Stimulated activated naive CD4-positive, alpha-beta T cell treated with Interleukin-2 at 50 U/mL for 16 hours (primary cell): Measurements from ENCODE around the gene PBX4.

Experiments
- DNase-seq: peaks from one replicate; lab custom pipeline; 2025; lab: John Stamatoyannopoulos, UW

The PBX4 gene

GRCh38 chr19:19525611-19526380, 92.7 kb downstream of the PBX4 start:
- DNase-seq: no peak

DNA sequence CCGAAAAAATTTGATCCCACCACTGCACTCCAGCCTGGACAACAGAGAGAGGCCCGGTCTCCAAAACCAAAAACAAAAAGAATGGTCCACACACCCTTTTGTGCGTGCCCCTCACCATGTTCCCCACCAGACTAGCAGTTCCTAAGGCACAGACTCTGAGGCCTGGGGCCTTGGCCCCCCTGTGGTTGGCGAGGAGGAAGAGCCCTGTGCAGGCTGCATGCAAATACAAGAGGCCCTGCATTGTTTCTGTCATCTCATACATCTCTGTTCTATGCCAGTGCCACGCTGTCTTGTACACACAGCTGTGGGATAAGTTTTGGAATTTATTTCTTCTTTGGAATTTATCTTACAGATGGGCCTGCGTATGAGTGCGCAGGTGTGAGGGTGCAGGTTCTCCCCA, 94.4 kb downstream of the PBX4 start:
- DNase-seq: no peak

DNA sequence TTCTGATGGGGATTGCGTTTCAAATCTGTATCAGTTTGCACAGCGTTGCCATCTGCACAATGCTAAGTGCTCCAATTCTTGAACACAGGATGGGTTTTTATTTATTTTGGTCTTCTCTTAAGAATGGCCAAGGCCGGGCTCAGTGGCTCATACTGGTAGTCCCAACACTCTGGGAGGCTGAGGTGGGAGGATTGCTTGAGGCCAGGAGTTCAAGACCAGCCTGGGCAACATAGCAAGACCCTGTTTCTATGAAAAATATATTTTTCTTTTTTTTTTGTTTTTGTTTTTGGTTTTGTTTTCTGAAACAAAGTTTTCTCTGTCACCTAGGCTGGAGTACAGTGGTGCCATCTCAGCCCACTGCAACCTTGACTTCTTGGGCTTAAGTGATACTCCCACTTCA, 95.3 kb downstream of the PBX4 start:
- DNase-seq: no peak

DNA sequence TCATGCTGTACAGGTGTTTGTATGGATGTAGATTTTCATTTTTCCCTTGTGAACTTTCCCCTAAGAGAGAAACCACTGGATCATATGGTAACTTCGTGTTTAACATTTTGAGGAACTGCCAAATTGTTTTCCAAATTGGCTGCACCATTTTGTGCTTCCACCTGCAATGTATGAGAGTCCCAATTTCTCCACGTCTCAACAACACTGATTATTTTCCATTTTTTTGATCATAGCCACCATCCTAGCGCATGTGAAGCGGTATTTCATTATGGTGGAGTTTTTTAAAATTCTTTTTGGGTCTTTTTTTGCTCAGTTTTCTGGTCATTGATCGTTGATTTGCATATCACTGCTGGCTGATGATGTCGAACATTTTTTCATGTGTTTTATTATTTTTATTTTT, 97.5 kb downstream of the PBX4 start:
- DNase-seq: no peak

DNA sequence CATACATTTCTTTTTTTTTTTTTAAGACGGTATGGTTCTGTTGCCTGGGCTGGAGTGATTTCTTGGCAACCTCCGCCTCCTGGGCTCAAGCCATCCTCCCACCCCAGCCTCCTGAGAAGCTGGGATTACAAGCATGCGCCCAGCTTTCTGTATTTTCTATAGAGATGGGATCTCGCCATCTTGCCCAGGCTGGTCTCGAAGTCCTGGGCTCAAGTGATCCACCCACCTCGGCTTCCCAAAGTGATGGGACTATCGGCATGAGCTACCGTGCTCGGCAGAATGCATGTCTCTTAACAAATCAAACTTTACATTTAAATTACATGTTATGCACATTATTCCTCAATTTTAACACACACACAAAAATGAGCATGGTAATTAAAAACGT, 101.3 kb downstream of the PBX4 start:
- DNase-seq: no peak

DNA sequence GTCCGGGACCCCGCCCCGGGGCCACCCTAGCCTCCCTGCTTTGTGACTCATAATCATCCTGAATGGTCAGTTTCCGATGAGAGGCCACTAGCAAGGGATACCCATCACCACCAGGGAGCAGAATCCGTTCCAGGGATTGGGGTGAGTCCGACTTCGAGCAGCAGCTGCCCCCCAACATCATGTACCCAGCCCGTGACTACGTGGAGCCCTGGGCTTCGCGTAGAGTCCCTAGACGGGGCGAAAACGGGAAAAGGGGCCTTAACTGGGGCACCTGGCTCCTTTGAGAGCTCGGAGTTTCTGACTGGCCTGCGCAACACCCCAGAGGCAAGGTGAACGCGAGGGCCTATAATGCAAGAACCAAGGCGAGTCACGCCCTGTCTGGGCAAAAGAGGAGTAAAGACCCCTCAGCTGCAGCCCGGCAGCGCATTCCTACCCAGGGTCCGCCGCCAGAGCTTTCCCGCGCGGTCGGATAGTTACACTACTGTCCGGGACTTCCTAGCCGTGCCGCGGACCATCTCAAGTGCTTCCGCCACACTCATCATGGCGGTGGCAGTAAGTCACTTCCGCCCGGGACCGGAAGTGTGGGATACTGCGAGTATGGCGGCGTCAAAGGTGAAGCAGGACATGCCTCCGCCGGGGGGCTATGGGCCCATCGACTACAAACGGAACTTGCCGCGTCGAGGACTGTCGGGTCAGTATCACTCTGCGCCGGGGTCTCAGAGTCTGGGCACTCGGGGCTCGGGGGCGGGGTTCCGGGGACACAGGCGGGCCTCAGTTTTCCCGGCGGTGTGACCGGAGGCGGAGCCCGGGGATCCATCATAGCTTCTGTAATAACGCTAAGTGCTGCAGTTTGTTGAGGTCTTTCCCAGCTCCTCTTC, 102.6 kb downstream of the PBX4 start, which contains the start of gene NDUFA13:
TSS of gene NDUFA13 (plus strand) at position 584 of the 878 bp plus-strand sequence. CDS start at position 598, 14 bp downstream.
- DNase-seq: peak; percentile 85

DNA sequence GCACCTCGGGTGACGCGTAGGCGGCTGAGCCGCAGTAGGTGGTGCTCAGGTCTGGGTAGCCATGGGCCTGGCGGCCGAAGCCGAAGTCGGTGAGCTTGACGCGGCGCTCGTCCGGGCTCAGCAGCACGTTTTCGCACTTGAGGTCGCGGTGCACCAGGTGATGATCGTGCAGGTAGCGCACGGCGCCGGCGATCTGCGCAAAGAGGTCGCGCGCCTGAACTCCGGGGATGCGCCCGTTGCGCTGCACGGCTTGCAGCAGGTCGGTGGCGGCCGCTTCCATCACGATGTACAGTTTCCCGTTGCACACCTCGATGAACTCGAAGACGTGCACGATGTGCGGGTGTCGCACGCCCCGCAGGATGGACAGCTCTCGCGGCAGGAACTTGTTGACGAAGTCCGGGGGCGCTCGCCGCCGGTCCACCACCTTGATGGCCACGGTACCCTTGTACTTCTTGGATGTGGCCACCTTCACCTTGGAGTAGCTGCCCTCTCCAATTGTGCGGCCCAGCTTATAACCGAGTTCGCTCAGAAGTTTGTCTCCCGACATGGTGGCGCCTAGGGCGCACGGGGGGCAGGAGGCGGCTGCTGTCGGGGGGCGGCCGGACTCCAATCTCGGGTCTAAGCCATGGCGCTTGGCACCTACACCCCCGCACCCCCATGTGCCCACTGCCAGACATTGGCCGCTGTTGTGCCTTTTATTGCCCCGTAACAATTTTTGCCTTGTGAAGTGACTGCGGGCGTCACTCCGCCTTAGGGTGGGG, 103.4 kb downstream of the PBX4 start, which contains the start of gene TSSK6:
TSS of gene TSSK6 (minus strand) at position 668 of the 761 bp plus-strand sequence. CDS start at position 547, 121 bp downstream.
- no peak for DNase-seq

DNA sequence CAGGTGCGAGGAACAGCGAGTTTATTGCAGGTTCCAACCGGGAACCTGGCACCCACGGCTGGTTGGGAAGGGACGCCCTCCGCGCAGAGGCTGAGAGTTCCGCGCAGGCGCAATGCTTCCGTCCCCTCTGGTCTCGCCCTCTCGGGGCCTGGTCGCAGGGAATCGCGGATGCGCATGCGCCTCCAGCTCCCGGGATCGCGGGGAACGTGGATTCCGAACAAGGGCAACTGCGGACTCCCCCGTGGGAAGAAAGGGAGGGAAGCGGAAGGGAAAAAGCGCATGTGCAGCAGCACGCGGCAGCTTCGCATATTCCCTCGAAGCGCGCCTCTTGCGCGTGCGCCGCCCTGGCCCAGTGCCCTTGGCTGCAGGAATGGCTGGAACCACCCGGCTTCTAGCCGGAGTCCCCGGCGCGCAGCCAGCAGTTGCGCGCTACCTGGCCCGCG, 104.3 kb downstream of the PBX4 start:
- DNase-seq: no peak

- no peak for DNase-seq
Measured at GRCh38 chr19:19513682-19514081, 104.8 kb downstream of the PBX4 start.
